NCI-H1048 (cell line): ENCODE results near the gene PLEKHA7.
A peak's percentile ranks its signal among the peaks of the same experiment; 100 is the strongest.
"Not testable (repeated sequence)": the region's sequence is repeated elsewhere in the genome, so short reads cannot be mapped to it uniquely, and the experiment has no call there.

Source experiments
- DNase-seq: peaks from one replicate; lab custom pipeline; 2025; lab: John Stamatoyannopoulos, UW

PLEKHA7 gene

DNA sequence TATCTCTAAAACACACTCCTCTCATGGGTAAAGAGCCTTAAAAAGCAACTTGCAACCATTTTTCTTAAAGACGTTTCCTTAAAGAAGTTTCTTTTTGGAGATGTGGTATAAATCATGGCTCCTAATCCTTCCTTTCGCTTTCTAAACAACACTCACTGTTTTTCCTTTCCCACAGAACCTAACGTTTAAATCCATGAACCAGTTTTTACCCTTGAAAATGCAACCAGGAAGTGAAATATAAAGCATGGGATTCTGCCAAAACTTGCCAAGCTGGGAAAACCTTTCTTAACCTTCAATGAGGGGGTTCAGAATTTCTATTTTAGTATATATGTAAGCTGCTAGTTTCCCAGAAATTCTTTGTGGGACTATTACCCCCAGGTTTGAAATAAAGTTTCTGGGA is 8.6 kb downstream of the PLEKHA7 start:
- DNase-seq, result no peak

DNA sequence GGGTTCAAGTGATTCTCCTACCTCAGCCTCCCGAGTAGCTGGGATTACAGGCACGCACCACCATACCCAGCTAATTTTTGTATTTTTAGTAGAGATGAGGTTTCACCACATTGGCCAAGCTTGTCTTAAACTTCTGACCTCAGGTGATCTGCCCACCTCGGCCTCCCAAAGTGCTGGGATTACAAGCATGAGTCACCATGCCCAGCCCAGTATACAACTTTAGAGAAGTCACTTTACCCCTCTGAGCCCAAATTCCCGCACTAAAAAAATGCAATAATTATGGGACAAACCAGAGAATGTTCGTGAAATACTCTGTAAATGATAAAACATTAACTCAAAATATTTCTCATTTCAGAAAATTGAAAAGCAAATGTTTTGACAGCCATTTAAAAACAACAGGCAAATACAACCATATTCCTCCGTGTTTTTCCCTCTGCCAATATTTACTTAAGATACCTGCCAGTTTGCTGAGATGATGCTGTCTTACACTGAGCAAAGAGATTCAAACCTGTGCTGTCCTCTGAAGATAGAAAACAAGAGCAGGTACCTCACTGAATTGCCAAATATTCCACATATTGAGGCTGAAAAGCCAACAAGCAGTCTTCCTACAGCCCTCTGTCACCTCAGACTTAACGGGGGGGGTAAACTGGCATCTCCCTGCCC is 9.6 kb downstream of the PLEKHA7 start:
- DNase-seq, result no peak

- DNase-seq, result no peak
Observed at GRCh38 chr11:17003426-17003825, 10.8 kb downstream of the PLEKHA7 start.

DNA sequence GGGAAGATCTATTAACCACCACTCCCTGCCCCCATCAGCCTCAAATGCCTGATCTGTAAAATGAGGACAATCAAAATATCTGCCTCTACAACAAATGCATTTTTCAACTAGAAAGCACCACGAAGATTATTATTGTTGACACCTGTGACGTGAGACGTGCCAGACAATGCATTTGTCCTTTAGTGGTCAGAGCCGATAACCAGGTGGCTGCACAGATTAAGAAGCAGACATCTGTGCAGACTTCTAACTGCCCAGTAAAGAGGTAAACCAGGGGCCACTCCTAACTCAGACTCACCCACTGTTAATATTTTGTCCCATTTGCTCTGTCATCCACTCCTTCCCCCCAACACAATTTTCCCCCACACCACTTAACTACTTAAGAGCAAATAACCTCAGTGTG is 11.7 kb downstream of the PLEKHA7 start:
- no peak for DNase-seq

DNA sequence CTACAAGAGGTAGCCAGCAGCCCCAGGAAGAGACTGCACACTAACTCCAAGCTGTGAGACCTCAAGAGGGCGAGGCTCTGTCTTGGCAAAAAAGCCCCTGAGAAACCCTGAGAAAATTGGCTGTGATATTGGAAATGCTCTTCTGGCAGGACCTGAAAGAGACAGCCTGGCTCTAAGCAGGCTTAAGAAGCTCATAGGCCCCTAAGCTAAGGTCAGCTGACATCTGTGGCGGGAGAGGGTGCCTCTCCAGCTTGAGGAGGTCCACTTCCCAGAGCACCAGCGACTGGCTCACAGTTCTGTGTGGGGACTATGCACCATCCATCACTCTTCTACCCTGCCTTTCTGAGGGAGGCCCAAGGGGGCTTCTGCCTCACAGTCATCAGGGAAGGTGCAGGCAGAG is 12.4 kb downstream of the PLEKHA7 start:
- no peak for DNase-seq

GRCh38 chr11:17000987-17001386 is 13.2 kb downstream of the PLEKHA7 start:
- no peak for DNase-seq

GRCh38 chr11:17000253-17000652 is 14.0 kb downstream of the PLEKHA7 start:
- not testable (repeated sequence) for DNase-seq

DNA sequence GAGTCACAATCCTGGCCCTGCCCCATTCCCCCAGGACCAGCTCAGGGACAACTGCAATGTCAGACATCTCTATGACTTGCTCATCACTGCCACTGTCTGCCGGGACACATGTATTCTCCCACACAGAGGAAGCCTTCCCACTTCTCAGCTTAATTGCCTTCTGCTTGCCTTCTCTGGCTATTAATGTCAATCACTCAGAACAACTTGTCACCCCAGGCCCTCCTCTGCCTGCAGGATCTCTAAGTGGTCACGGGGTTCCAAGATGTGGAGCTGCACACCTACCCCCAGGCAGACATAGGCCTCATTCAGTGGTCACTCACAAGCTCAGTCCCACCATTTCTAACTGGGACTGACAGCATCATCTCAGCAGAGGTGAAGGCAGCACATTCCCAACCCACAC is 15.1 kb downstream of the PLEKHA7 start:
- DNase-seq, result no peak

DNA sequence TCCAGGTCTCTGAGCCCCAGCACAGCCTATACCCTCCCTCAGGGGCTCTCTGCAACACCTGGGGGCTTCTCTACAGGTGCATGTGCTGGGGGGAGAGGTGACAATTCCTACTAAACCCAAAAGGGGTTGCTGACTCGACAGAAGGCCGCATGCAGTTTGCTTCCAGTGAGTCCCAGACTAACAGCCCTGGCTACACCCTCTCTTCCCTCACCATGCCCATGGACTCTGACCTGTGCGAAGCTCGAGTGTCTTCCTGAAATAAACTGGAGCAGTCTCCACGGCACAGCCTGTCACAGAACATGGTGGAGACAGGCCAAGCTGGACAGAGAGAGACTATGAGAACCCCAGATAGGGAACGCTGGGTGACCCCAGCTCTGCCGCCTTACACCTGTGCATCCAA is 16.6 kb downstream of the PLEKHA7 start:
- no peak for DNase-seq

- no peak for DNase-seq
Observed at GRCh38 chr11:16993495-16993894, 20.7 kb downstream of the PLEKHA7 start.

- DNase-seq, result no peak
Observed at GRCh38 chr11:16992846-16993245, 21.4 kb downstream of the PLEKHA7 start.

GRCh38 chr11:16989554-16989953 is 24.7 kb downstream of the PLEKHA7 start:
- DNase-seq, result no peak

DNA sequence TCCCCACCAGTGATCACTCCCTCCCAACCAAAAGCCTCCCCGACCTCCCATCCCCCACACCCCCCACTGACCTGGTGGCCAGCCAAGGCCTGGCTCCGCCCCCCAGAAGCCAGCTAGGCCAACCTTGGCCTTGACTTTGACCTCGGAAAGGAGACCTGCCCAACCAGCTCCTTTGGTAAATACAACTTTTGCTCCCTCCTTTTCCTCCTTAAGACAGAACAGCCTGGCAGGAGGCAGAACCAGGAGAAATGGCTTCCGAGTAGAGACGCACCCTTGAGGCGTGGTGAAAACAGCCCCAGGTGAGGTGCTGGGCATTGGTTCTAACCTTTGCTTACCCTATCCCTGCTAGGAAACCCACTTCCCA is 27.0 kb downstream of the PLEKHA7 start:
- DNase-seq, result no peak

GRCh38 chr11:16986434-16987204 is 27.6 kb downstream of the PLEKHA7 start:
- DNase-seq, result no peak

- DNase-seq, result no peak
Observed at GRCh38 chr11:16985297-16985696, 28.9 kb downstream of the PLEKHA7 start.

GRCh38 chr11:16984229-16984628 is 30.0 kb downstream of the PLEKHA7 start:
- no peak for DNase-seq

- no peak for DNase-seq
Observed at GRCh38 chr11:16982809-16983208, 31.4 kb downstream of the PLEKHA7 start.

DNA sequence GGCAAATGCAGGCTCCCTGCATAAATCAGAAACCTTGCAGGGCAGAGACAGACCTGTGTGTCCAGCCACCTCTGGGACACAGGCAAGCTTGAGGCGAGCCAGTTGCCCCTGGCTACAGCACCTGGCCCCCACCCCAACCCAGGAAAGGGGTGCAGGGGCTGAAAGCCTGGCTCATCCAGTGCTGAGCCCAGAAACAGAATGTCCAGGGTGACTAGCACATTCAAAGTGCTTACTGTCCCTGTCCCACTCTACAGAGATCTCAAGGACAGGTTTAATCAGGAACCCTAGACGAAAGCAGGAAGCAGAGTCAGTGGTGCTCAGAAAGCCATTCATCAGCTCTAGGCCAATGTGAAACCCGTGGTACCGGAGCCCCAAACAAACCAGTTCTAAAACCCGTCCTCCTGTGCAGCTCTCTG is 31.9 kb downstream of the PLEKHA7 start:
- DNase-seq, result no peak

- DNase-seq, result peak; percentile 77
Observed at GRCh38 chr11:16981651-16982194, 32.5 kb downstream of the PLEKHA7 start.

GRCh38 chr11:16979703-16980622 is 34.3 kb downstream of the PLEKHA7 start:
- no peak for DNase-seq

GRCh38 chr11:16977994-16978315 is 36.3 kb downstream of the PLEKHA7 start:
- DNase-seq, result no peak

DNA sequence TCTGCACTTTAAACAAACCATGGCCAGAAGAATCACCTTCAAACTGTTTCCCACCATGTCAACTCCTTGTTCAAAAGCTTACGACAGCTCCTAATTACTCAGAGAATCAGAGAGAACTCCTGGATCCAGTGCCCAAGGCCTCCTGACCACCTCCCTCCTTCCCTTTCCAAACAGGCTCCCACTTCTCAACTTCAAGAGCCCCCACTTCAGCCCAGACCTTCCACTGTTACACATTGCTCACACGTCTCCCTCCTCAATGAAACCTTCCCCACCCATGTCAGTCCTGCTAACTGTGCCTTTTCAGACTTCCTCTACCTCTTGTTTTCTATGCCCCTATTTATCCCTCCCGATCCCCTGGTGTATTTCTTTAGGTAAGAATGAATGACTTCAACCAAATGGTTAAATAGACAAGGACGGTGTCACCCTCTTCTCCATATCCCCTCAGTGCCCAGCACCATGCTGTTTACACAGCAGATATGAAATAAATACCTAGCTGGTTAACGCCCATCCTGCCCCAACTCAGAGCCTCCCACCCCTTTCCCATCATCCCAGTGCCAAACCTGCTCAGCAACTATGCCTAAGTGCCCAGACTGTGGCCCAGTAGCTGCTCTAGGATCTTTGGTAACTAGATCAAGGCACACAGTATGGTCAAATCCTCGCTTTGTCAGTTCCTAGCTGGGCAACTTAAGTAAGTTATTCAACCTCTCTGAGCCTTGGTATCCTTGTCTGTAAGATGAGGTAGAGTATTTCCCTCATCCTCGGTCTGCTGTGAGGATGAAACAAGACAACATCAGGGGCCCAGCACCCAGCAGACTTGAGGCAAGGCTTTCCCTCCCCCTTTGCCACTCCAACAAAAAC is 36.8 kb downstream of the PLEKHA7 start:
- DNase-seq, result no peak
